Neural progenitor cell (in vitro differentiated cells): ENCODE data around the gene YBX2. TPM values are rescaled to one million over a fixed set of nuclear protein-coding genes. Genes with fewer than 3 reads are reported as not detected.

Source experiments
- DNase-seq: peaks from one replicate; pipeline ENCODE4 v3.0.0-alpha.2; 2016; ENCODE audit warnings: low spot score
- H2AFZ ChIP-seq: fragments of 200-600 bp; sonication (generic); replicated peaks from 2 replicates; pipeline ENCODE4 v1.6.1; 2016; ENCODE audit warnings: antibody characterized with exemption
- H3F3A ChIP-seq: fragments of 200-600 bp; sonication (generic); 2 replicates; pipeline ENCODE4 v1.6.1; 2016; ENCODE audit warnings: antibody characterized with exemption, low read depth
- H3K27ac ChIP-seq: fragments of 200-600 bp; sonication (generic); 2 replicates; pipeline ENCODE4 v1.5.1; 2016; ENCODE audit warnings: mild to moderate bottlenecking
- H3K27me3 ChIP-seq: fragments of 200-600 bp; sonication (generic); 2 replicates; pipeline ENCODE4 v1.6.1; 2016; ENCODE audit warnings: mild to moderate bottlenecking, moderate library complexity
- H3K36me3 ChIP-seq: fragments of 200-600 bp; sonication (generic); 2 replicates; pipeline ENCODE4 v1.5.1; 2016
- H3K4me1 ChIP-seq: fragments of 200-600 bp; sonication (generic); 2 replicates; pipeline ENCODE4 v1.6.1; 2016; ENCODE audit warnings: mixed run types
- H3K4me2 ChIP-seq: fragments of 200-600 bp; sonication (generic); 2 replicates; pipeline ENCODE4 v1.6.1; 2016
- H3K4me3 ChIP-seq: fragments of 200-600 bp; sonication (generic); 2 replicates; pipeline ENCODE4 v1.5.1; 2016
- H3K79me2 ChIP-seq: fragments of 200-600 bp; sonication (generic); 2 replicates; pipeline ENCODE4 v1.6.1; 2016; ENCODE audit warnings: low read depth
- H3K9ac ChIP-seq: fragments of 200-600 bp; sonication (generic); 2 replicates; pipeline ENCODE4 v1.6.1; 2016
- H3K9me3 ChIP-seq: fragments of 200-600 bp; sonication (generic); 2 replicates; pipeline ENCODE4 v1.5.1; 2016; ENCODE audit warnings: low read depth
- H4K20me1 ChIP-seq: fragments of 200-600 bp; sonication (generic); 2 replicates; pipeline ENCODE4 v1.6.1; 2016; ENCODE audit warnings: low read depth
- H3K27ac Mint-ChIP-seq: 3 replicates; pipeline ENCODE4 v1.8.0; 2021; ENCODE audit warnings: mixed read lengths
- H3K27me3 Mint-ChIP-seq: 2 replicates; pipeline ENCODE4 v1.8.0; 2022; ENCODE audit warnings: low read depth, mild to moderate bottlenecking, inconsistent platforms, moderate library complexity, mixed read lengths; ENCODE audit not compliant: insufficient read depth
- H3K36me3 Mint-ChIP-seq: 3 replicates; pipeline ENCODE4 v1.8.0; 2021; ENCODE audit warnings: mixed read lengths
- H3K4me1 Mint-ChIP-seq: 3 replicates; pipeline ENCODE4 v1.8.0; 2021; ENCODE audit warnings: mixed read lengths
- H3K4me3 Mint-ChIP-seq: 3 replicates; pipeline ENCODE4 v1.8.0; 2021; ENCODE audit warnings: mild to moderate bottlenecking, moderate library complexity, mixed read lengths
- H3K9me3 Mint-ChIP-seq: 3 replicates; pipeline ENCODE4 v1.8.0; 2020; ENCODE audit warnings: mixed read lengths
- EZH2 ChIP-seq: fragments of 200-600 bp; sonication (generic); IDR thresholded peaks from 2 replicates; pipeline ENCODE4 v1.6.1; 2017; ENCODE audit warnings: antibody characterized with exemption, mild to moderate bottlenecking, moderate library complexity
- EZH2phosphoT487 ChIP-seq: fragments of 200-600 bp; sonication (generic); IDR thresholded peaks from 2 replicates; pipeline ENCODE4 v1.6.1; 2017; ENCODE audit warnings: antibody characterized with exemption
- total RNA-seq: library from RNA; depleted of rRNA; stranded (reverse); fragments of >200 nt; gene quantifications from 2 replicates; pipeline ENCODE4 v1.2.3, GENCODE V29; 2015; ENCODE audit warnings: low replicate concordance
- TF ChIP-seq, protein P1 (sequence below): fragments of 200-600 bp; sonication (generic); IDR thresholded peaks from 2 replicates; pipeline ENCODE4 v1.5.1; 2017; ENCODE audit warnings: antibody characterized with exemption, mild to moderate bottlenecking

YBX2 gene
- total RNA-seq, 1 donor from 2014 or later: 2.7 TPM

DNA sequence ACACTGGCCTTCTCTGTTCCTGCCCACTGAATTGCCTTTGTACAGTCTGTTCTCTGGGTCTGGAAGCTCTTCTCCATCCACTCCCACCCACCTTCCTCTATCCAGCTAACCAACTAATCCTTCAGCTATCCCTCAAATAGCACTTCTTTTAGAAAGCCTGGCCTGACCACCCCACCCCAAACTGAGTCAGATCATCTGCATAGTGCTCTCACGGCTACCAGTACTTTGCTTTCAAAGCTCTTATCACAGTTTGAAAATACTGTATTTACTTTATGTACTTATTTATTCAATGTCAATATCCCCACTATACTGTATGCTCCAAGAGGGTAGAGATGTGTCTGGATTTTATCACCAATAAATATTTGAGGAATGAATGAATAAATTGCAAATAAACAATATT is 27.7 kb downstream of the YBX2 start:
- H3K27me3 ChIP-seq: peaks cover 28% of the 10 kb centered on the region
- TF ChIP-seq EZH2phosphoT487 (no peak), EZH2 (no peak)
- TF ChIP-seq, protein P1, sequence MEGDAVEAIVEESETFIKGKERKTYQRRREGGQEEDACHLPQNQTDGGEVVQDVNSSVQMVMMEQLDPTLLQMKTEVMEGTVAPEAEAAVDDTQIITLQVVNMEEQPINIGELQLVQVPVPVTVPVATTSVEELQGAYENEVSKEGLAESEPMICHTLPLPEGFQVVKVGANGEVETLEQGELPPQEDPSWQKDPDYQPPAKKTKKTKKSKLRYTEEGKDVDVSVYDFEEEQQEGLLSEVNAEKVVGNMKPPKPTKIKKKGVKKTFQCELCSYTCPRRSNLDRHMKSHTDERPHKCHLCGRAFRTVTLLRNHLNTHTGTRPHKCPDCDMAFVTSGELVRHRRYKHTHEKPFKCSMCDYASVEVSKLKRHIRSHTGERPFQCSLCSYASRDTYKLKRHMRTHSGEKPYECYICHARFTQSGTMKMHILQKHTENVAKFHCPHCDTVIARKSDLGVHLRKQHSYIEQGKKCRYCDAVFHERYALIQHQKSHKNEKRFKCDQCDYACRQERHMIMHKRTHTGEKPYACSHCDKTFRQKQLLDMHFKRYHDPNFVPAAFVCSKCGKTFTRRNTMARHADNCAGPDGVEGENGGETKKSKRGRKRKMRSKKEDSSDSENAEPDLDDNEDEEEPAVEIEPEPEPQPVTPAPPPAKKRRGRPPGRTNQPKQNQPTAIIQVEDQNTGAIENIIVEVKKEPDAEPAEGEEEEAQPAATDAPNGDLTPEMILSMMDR: no peak
- no peak overlapping the region for H2AFZ ChIP-seq

DNA sequence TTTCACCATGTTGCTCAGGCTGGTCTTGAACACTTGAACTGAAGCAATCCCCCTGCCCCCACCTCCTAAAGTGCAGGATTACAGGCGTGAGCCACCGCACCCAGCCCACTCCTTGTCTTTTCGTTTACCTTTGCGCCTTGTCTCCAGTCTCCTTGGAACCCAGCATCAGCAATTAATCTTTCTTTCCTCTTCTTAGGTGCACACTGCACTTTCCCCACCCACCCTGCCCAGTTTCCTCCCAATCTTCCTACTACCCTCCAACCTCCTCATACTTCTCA is 30.7 kb downstream of the YBX2 start:
- H3K9me3 Mint-ChIP-seq: no peaks in the 10 kb centered on the region
- H4K20me1 ChIP-seq: peaks cover 11% of the 10 kb centered on the region
- H3K4me3 ChIP-seq: peak overlapping the region; percentile 40
- peak overlapping the region; percentile 79 for H3K4me2 ChIP-seq
- H3K27ac Mint-ChIP-seq: no peak overlapping the region
- no peak overlapping the region for H3K9ac ChIP-seq
- H2AFZ ChIP-seq: peak overlapping the region; percentile 86
- peaks cover 8% of the 10 kb centered on the region for H3K4me1 Mint-ChIP-seq
- H3F3A ChIP-seq: peaks cover 32% of the 10 kb centered on the region
- H3K27ac ChIP-seq: no peak overlapping the region
- H3K79me2 ChIP-seq: no peaks in the 10 kb centered on the region
- DNase-seq: no peak
- H3K36me3 ChIP-seq: no peaks in the 10 kb centered on the region
- peaks cover 14% of the 10 kb centered on the region for H3K4me1 ChIP-seq
- H3K4me3 Mint-ChIP-seq: no peak overlapping the region
- H3K27me3 Mint-ChIP-seq: peaks cover 54% of the 10 kb centered on the region
- peaks cover 49% of the 10 kb centered on the region for H3K27me3 ChIP-seq
- peaks cover 8% of the 10 kb centered on the region for H3K36me3 Mint-ChIP-seq
- TF ChIP-seq, protein P1: no peak
- TF ChIP-seq EZH2 (no peak), EZH2phosphoT487 (no peak)
- H3K9me3 ChIP-seq: no peaks in the 10 kb centered on the region

More for the DNA sequence above, 27.7 kb downstream of the YBX2 start:
- Histone ChIP-seq H3K79me2 (no peaks in the 10 kb centered on the region), H3K4me3 (no peak overlapping the region), H3K9me3 (no peaks in the 10 kb centered on the region), H3K36me3 (no peaks in the 10 kb centered on the region), H3F3A (peaks cover 19% of the 10 kb centered on the region), H3K4me2 (no peak overlapping the region), H3K27ac (no peak overlapping the region), H3K4me1 (peaks cover 14% of the 10 kb centered on the region), H3K9ac (no peak overlapping the region), H4K20me1 (no peaks in the 10 kb centered on the region)
- no peak for DNase-seq
- Mint-ChIP-seq H3K9me3 (no peaks in the 10 kb centered on the region), H3K4me1 (peaks cover 8% of the 10 kb centered on the region), H3K4me3 (peak overlapping the region; percentile 5), H3K27me3 (peaks cover 32% of the 10 kb centered on the region), H3K27ac (peak overlapping the region; percentile 12), H3K36me3 (no peaks in the 10 kb centered on the region)

DNA sequence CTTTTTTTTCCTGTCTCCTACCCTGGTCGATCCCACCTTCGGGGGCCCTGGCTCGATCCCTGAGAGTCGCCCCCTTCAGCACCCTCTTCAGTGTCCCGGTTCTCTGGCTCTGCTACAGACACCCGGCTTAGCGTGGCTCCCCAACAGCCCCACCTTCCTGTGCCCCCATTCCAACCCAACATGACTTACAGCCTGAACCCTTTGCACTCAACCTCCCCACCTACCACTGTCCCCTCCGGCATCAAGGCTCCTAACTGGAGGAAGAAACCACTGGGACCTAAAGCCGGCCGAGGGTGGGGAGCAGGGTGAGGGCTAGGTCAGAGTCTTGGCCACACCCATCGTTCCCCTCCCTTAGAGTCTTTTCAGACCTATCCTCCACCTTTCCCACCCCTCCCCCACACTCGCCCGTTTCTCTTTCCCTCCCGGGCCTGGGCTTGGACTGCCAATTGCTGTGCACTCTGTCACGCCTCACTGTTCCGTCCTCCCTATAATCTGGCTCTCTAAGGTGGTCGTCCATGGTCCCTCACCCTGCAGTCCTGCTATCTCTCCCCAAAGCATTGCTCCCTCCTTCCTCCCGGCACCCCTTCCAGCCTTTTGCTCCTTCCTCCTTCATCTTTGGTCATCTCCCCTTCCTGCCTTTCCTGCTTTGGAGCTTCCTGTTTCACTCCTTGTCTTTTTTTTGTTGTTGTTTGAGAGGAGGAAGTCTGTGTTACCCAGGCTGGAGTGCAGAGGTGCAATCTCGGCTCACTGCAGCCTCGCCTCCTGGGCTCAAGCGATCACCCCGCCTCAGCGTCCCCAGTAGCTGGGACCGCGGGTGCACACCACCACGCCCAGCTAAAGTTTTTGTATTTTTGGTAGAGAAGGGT is 31.3 kb downstream of the YBX2 start:
- peaks cover 32% of the 10 kb centered on the region for H3F3A ChIP-seq
- Mint-ChIP-seq H3K36me3 (peaks cover 13% of the 10 kb centered on the region), H3K27ac (no peak overlapping the region), H3K4me1 (peaks cover 8% of the 10 kb centered on the region), H3K27me3 (peaks cover 51% of the 10 kb centered on the region), H3K4me3 (peak overlapping the region; percentile 28), H3K9me3 (no peaks in the 10 kb centered on the region)
- peak overlapping the region; percentile 86 for H2AFZ ChIP-seq
- no peak overlapping the region for H3K9ac ChIP-seq
- H3K9me3 ChIP-seq: no peaks in the 10 kb centered on the region
- TF ChIP-seq, protein P1: no peak
- TF ChIP-seq EZH2phosphoT487: no peak
- TF ChIP-seq EZH2: no peak
- H3K79me2 ChIP-seq: no peaks in the 10 kb centered on the region
- no peak overlapping the region for H3K27ac ChIP-seq
- H4K20me1 ChIP-seq: peaks cover 11% of the 10 kb centered on the region
- H3K4me1 ChIP-seq: peaks cover 14% of the 10 kb centered on the region
- peak overlapping the region; percentile 40 for H3K4me3 ChIP-seq
- no peaks in the 10 kb centered on the region for H3K36me3 ChIP-seq
- H3K4me2 ChIP-seq: peak overlapping the region; percentile 79
- H3K27me3 ChIP-seq: peaks cover 49% of the 10 kb centered on the region
- peak; percentile 55 for DNase-seq
